Measurements from ENCODE around the gene CATSPER1.

The CATSPER1 gene

DNA sequence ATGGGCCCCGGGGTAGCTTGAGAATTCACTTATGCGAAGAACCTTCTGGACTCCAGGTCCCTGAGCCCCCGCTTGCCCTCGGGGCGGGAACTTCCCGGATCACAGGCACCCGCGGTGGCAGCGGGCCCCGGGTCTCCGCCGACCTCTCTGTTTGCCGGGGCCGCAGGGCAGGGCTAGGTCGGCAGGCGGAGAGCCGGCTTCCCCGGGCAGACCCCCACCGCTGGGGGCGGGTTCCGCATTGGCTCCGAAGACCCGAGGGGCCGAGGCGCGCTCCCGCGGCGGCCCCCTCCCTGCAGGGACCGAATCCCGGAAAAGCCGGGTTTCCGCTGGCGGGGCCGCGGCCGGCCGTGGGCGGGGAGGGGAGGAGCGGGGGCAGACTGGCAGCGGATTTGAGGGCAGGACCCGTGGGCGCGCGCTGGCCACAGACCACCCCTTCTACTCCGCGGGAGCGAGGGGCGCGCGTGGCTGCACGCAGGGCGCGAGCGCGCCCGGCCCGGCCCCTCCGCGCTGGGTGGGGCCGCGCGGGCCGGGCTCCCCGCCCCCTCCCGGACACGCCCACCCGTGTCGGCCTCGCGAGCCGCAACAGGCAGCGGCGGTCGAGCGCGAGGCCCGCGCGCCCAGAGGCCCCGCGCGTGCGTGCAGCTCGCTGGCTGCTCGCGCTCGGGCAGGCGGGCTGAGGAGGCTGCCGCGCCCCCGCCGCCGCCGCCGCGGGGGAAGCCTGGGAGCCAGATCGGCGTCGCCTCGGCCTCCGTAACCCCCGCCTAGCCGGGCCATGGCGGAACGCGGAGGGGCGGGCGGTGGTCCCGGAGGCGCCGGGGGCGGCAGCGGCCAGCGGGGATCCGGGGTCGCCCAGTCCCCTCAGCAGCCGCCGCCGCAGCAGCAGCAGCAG, 43.7 kb upstream of the CATSPER1 start, which contains the start of gene PACS1:
TSS of gene PACS1 (plus strand) at position 558 of the 889 bp plus-strand sequence. CDS start at position 773, 215 bp downstream.
- H3K4me3 ChIP-seq (ENCODE audit: low read depth, low read length) = peak within 1 kb of the TSS; percentile 90
- TF ChIP-seq CTCF (IDR thresholded peaks at IDR 0.05; ENCODE audit: borderline replicate concordance, insufficient read depth, low read depth, low read length) = no peak

DNA sequence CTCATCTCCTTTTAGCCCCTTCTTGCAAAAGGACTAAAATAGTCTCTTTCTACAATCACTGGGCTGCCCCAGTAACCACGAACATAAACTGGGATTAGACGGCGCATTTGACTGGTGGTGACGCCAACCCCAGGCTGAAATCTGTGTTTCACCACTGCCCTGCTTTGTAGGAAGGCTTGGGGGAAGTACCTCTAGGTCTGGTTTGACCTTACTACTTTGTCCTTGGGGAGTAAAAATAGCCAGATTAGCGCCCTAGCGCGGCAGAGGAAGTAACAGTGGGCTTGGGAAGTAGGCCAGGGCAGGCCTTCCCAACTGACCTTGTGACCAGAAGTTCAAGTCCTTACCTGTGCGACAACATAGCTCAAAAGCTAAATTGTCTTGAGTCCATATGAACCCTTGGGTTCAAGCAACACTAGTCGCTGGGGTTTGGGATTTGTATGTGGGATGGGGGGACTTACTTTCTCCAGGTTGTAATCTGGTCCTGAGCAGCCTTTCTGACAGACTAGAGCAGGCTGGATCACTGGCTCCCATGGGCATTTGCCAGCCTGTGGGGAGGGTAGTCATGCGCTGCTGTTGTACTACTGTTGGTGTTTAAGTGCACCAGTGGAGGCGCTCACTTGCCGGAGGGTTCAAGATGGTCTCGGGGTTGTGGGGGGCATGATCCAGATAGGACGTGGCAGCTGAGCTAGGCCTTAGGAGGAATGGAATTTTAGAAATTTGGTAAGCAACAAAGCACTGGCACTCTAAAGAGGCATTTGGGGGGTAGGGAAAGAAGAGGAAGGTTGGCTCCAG, 42.8 kb upstream of the CATSPER1 start:
- H3K4me3 ChIP-seq (ENCODE audit: low read depth, low read length) = peak overlapping the region; percentile 90
- peak; percentile 20; the same call in 1 of the 2 replicates for TF ChIP-seq CTCF (IDR thresholded peaks at IDR 0.05; ENCODE audit: borderline replicate concordance, insufficient read depth, low read depth, low read length)

DNA sequence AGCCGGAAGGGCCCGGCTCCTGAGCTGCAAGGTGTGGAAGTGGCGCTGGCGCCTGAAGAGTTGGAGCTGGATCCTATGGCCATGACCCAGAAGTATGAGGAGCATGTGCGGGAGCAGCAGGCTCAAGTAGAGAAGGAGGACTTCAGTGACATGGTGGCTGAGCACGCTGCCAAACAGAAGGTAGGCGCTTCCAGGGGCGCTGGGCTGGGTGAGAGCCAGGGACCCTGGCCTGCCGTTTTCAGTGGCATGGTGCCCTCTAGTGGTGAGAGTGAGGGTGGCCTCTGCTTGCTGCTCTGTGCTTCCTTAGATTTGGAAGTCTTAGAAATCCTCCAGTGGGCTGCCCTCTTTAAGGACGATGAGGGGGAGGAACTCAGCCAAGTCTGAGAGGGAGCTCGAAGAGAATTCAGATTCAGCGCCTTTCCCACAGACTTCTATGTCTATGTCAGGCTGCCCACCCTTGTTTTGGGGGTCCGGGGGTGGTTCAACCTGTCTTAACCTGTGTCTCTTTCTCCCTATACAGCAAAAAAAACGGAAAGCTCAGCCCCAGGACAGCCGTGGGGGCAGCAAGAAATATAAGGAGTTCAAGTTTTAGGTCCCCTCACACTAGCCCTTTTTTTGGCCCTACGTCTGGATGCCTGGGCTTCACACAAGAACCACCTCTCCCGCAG, 42.0 kb upstream of the CATSPER1 start:
- H3K4me3 ChIP-seq (ENCODE audit: low read depth, low read length) = no peak overlapping the region
- peak; percentile 91 for TF ChIP-seq CTCF (IDR thresholded peaks at IDR 0.05; ENCODE audit: borderline replicate concordance, insufficient read depth, low read depth, low read length)

- TF ChIP-seq CTCF (IDR thresholded peaks at IDR 0.05; ENCODE audit: borderline replicate concordance, insufficient read depth, low read depth, low read length) = no peak
- no peak overlapping the region for H3K4me3 ChIP-seq (ENCODE audit: low read depth, low read length)
Measured at GRCh38 chr11:66067640-66068039, 41.4 kb upstream of the CATSPER1 start.

DNA sequence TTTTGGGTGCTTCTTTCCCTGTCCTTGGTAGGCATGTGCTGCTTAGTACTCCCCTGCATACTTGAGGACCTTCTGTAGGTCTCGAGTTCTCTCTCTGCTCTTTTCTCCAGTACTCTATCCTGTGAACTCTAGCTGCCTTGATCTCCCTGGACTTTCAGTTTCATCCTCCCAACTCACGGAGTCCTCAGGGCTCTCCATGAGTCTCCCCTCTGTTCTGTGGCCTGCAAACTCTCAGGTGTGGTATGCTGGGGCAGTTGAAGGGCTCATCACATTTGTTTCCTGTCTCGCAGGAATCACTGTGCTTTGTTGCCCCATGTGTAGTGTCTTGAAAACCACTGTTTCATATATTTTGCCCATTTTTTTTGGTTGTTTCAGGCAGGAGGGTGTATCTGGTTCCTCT, 40.5 kb upstream of the CATSPER1 start:
- H3K4me3 ChIP-seq (ENCODE audit: low read depth, low read length) = no peak overlapping the region
- no peak for TF ChIP-seq CTCF (IDR thresholded peaks at IDR 0.05; ENCODE audit: borderline replicate concordance, insufficient read depth, low read depth, low read length)

GRCh38 chr11:66064571-66064970, 38.3 kb upstream of the CATSPER1 start:
- no peak for TF ChIP-seq CTCF (IDR thresholded peaks at IDR 0.05; ENCODE audit: borderline replicate concordance, insufficient read depth, low read depth, low read length)
- no peak overlapping the region for H3K4me3 ChIP-seq (ENCODE audit: low read depth, low read length)
